GM12878 (cell line): ENCODE data around the gene PRKCE. TPM values are rescaled to one million over a fixed set of nuclear protein-coding genes. Genes with fewer than 3 reads are reported as not detected.

Experiments
- ATAC-seq: fragments of 200-7000 bp; cut with Tn5 transposase; 3 replicates; pipeline ENCODE4 v1.9.1; 2020; ENCODE audit warnings: mild to moderate bottlenecking, moderate library complexity
- BruUV-seq: library from RNA; stranded (reverse); fragments of 400-500 nt; replicated peaks from 2 replicates; lab custom pipeline; 2021; lab: Mats Ljungman, UMichigan
- CTCF ChIA-PET: fragments of 300-600 bp; sonication (Branson Sonifier 250); formaldehyde crosslinking; extraction: SDS; loops from one replicate; lab custom pipeline; 2021; ENCODE audit warnings: inconsistent platforms; lab: Yijun Ruan, JAX
- POLR2A ChIA-PET: fragments of 350-600 bp; formaldehyde crosslinking; extraction: SDS; loops from one replicate; lab custom pipeline; 2021; ENCODE audit warnings: inconsistent platforms; lab: Charles Lee
- RAD21 ChIA-PET: fragments of 300-600 bp; sonication (Branson Sonifier 250); formaldehyde crosslinking; loops from one replicate; lab custom pipeline; 2023; ENCODE audit warnings: antibody characterized with exemption; ENCODE audit not compliant: unreplicated experiment; lab: Charles Lee
- SMC1A ChIA-PET: fragments of 300-600 bp; sonication (Branson Sonifier 250); formaldehyde crosslinking; loops from one replicate; lab custom pipeline; 2023; ENCODE audit not compliant: unreplicated experiment, uncharacterized antibody; lab: Charles Lee
- DNase-seq: peaks from one replicate; pipeline ENCODE4 v3.0.0-alpha.2; 2011; ENCODE audit warnings: low read depth, low spot score
- FAIRE-seq: peaks from 3 replicates; lab custom pipeline; 2011; peaks lifted over from hg19 to GRCh38; lab: Jason Lieb, UNC
- H2AFZ ChIP-seq: 2 replicates; pipeline ENCODE4 v1.6.0; 2011; ENCODE audit warnings: low read depth, low read length, control low read depth; ENCODE audit not compliant: control insufficient read depth
- H3K27ac ChIP-seq: 2 replicates; pipeline ENCODE4 v1.5.1; 2011; ENCODE audit warnings: control low read depth; ENCODE audit not compliant: control insufficient read depth, insufficient read depth
- H3K27me3 ChIP-seq, 2 experiments: replicated peaks in 1 of 2; 2 replicates each; pipeline versions ENCODE4 v1.6.0 to v1.6.1; 2011; ENCODE audit warnings: low read length in 1 of 2; ENCODE audit not compliant: control insufficient read depth in 2 of 2, insufficient read depth in 2 of 2
- H3K36me3 ChIP-seq, 2 experiments: 2 replicates each; pipeline ENCODE4 v1.5.1; 2011; ENCODE audit warnings: low read length in 1 of 2; ENCODE audit not compliant: control insufficient read depth in 2 of 2, insufficient read depth in 2 of 2
- H3K4me1 ChIP-seq: 2 replicates; pipeline ENCODE4 v1.6.1; 2011; ENCODE audit warnings: mild to moderate bottlenecking, low read length, moderate library complexity, mixed read lengths; ENCODE audit not compliant: control insufficient read depth, insufficient read depth
- H3K4me2 ChIP-seq: 2 replicates; pipeline ENCODE4 v1.6.0; 2011; ENCODE audit warnings: control low read depth; ENCODE audit not compliant: control insufficient read depth, insufficient read depth
- H3K4me3 ChIP-seq: fragments of 200-600 bp; sonication (generic); 2 replicates; pipeline ENCODE4 v1.5.1; 2016
- H3K79me2 ChIP-seq: 2 replicates; pipeline ENCODE4 v1.6.0; 2011; ENCODE audit warnings: low read length; ENCODE audit not compliant: control insufficient read depth, insufficient read depth
- H3K9ac ChIP-seq: 2 replicates; pipeline ENCODE4 v1.8.0; 2011; ENCODE audit warnings: low read length, control low read depth, mixed read lengths; ENCODE audit not compliant: control insufficient read depth, insufficient read depth
- H3K9me3 ChIP-seq: replicated peaks from 3 replicates; pipeline ENCODE4 v1.5.1; 2011; ENCODE audit warnings: mild to moderate bottlenecking, low read length; ENCODE audit not compliant: control insufficient read depth, insufficient read depth
- H4K20me1 ChIP-seq: 2 replicates; pipeline ENCODE4 v1.6.0; 2011; ENCODE audit not compliant: control insufficient read depth, insufficient read depth
- CBX5 ChIP-seq: sonication (generic); IDR thresholded peaks from 2 replicates; pipeline ENCODE4 v1.6.1; 2016; ENCODE audit warnings: low read depth, moderate library complexity, mild to moderate bottlenecking, inconsistent platforms
- DPF2 ChIP-seq: fragments of 450-650 bp; IDR thresholded peaks from 2 replicates; pipeline ENCODE4 v1.6.1; 2017; ENCODE audit warnings: mild to moderate bottlenecking
- FOS ChIP-seq: IDR thresholded peaks from 3 replicates; pipeline ENCODE4 v1.6.1; 2011; ENCODE audit warnings: borderline replicate concordance; ENCODE audit not compliant: insufficient read length; ENCODE audit errors: extremely low read depth
- FOXK2 ChIP-seq: fragments of 450-650 bp; IDR thresholded peaks from 2 replicates; pipeline ENCODE4 v1.6.1; 2017; ENCODE audit warnings: mild to moderate bottlenecking, moderate library complexity
- JUNB ChIP-seq: IDR thresholded peaks from 2 replicates; pipeline ENCODE4 v1.6.1; 2016; ENCODE audit warnings: antibody characterized with exemption, mild to moderate bottlenecking
- MEF2A ChIP-seq: IDR thresholded peaks from 2 replicates; pipeline ENCODE4 v1.6.1; 2011; ENCODE audit warnings: low read depth, mild to moderate bottlenecking, low read length, moderate library complexity; ENCODE audit not compliant: insufficient read depth
- MEF2B ChIP-seq: fragments of 450-650 bp; IDR thresholded peaks from 2 replicates; pipeline ENCODE4 v1.6.1; 2018; ENCODE audit warnings: mild to moderate bottlenecking, moderate library complexity; ENCODE audit not compliant: partially characterized antibody, poor library complexity, severe bottlenecking
- MTA2 ChIP-seq: fragments of 450-650 bp; IDR thresholded peaks from 2 replicates; pipeline ENCODE4 v1.6.1; 2016; ENCODE audit warnings: low read depth, mild to moderate bottlenecking, moderate library complexity
- NFYA ChIP-seq: IDR thresholded peaks from 2 replicates; pipeline ENCODE4 v1.6.1; 2011; ENCODE audit warnings: low read depth, mild to moderate bottlenecking, low read length, improper control_type of control experiment, borderline replicate concordance
- NR2C2 ChIP-seq: IDR thresholded peaks from 2 replicates; pipeline ENCODE4 v1.6.1; 2011; ENCODE audit warnings: borderline replicate concordance, low read depth; ENCODE audit not compliant: control insufficient read depth, insufficient read length
- NRF1 ChIP-seq: conservative IDR thresholded peaks from 2 replicates; pipeline ENCODE4 v1.6.1; 2011; ENCODE audit warnings: mild to moderate bottlenecking, low read depth, low read length, improper control_type of control experiment
- POLR2A ChIP-seq: IDR thresholded peaks from 2 replicates; pipeline ENCODE4 v1.6.1; 2011; ENCODE audit warnings: low read depth, mild to moderate bottlenecking, low read length
- RAD51 ChIP-seq: fragments of 450-650 bp; IDR thresholded peaks from 2 replicates; pipeline ENCODE4 v1.6.1; 2016; ENCODE audit warnings: moderate library complexity, mild to moderate bottlenecking, inconsistent platforms
- RELA ChIP-seq: fragments of 450-650 bp; IDR thresholded peaks from 2 replicates; pipeline ENCODE4 v1.8.0; 2014; ENCODE audit warnings: borderline replicate concordance; ENCODE audit not compliant: partially characterized antibody
- RUNX3 ChIP-seq: IDR thresholded peaks from 2 replicates; pipeline ENCODE4 v1.6.1; 2012; ENCODE audit warnings: low read length, inconsistent platforms
- SP1 ChIP-seq: IDR thresholded peaks from one replicate; pipeline ENCODE4 v1.6.1; 2011; ENCODE audit warnings: low read depth, low read length
- TCF7 ChIP-seq: IDR thresholded peaks from 2 replicates; pipeline ENCODE4 v1.6.1; 2014; ENCODE audit warnings: antibody characterized with exemption, borderline replicate concordance
- WGBS: methylation state at CpG from one replicate; pipeline ENCODE4 v1.1.6; 2016; ENCODE audit warnings: low lambda C conversion rate; ENCODE audit not compliant: insufficient replicate concordance, insufficient coverage; ENCODE audit errors: missing lambda C conversion rate; 5-methylcytosine and 5-hydroxymethylcytosine counted together
- in situ Hi-C: fragments of 300-500 bp; cut with MboI; formaldehyde crosslinking; loops from 9 replicates; pipeline ENCODE4 v1.14.3; 2018; ENCODE audit warnings: mixed read lengths
- intact Hi-C: fragments of 100-400 bp; cut with micrococcal nuclease; formaldehyde crosslinking; loops from one replicate; pipeline ENCODE4 v1.14.2; 2022; ENCODE audit not compliant: unreplicated experiment
- polyA plus RNA-seq, 11 experiments: library from polyadenylated mRNA; depleted of rRNA in 4 of 11; unstranded in 6 of 11; stranded (reverse) in 5 of 11; fragments of >200 nt; fragmentation: Nextera tagmentation in 4 of 11; fragmentation: Illumina TruSeq in 1 of 11; extraction: Ambion mirVana in 4 of 11; extraction: Trizol in 1 of 11; gene quantifications; 1 replicate in 1 of 11; 2 replicates in 10 of 11; pipeline versions ENCODE4 v1.2.1 to v1.2.3, GENCODE V29; 2011 to 2016; ENCODE audit warnings: inconsistent platforms in 2 of 11, missing spikeins in 2 of 11, low read depth in 1 of 11
- total RNA-seq, 4 experiments: library from RNA; depleted of rRNA in 3 of 4; stranded (reverse); fragments of >200 nt in 3 of 4; fragmentation: Illumina TruSeq in 1 of 4; extraction: Trizol in 1 of 4; gene quantifications; 2 replicates each; pipeline versions ENCODE4 v1.2.1 to v1.2.3, GENCODE V29; 2013 to 2021
- TF ChIP-seq, protein P1 (sequence below): fragments of 450-650 bp; IDR thresholded peaks from 2 replicates; pipeline ENCODE4 v1.6.1; 2017; ENCODE audit warnings: mild to moderate bottlenecking, moderate library complexity
- TF ChIP-seq, protein P2 (sequence below): IDR thresholded peaks from 2 replicates; pipeline ENCODE4 v1.6.1; 2012; ENCODE audit warnings: low read depth, low read length, improper control_type of control experiment
- TF ChIP-seq, protein P3 (sequence below): IDR thresholded peaks from 2 replicates; pipeline ENCODE4 v1.6.1; 2011; ENCODE audit warnings: low read depth, low read length, improper control_type of control experiment, borderline replicate concordance

The PRKCE gene
- total and polyA plus RNA-seq, 10 of the 15 experiments (the other 5 are each of a cell fraction or from before 2014, with no cell fraction given) = 2.6 to 28.2 (median 11.3) TPM

DNA sequence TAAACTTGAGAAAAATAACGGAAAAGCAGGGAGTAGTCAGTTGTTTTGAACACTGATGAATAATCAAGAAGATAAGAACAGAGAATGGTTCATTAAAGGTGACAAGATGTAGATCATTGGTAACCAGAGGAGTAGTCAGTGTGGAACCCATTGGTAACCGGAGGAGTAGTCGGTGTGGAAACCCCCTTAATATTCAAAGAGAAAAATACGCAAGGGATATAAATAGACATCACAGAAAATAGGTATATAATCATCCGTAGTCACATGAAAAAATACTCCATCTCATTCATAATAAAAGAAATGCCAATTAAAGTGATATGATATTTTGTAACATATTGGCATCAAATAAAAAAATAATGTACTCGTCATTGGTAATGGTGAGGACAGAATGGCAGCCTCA is 575.1 kb downstream of the PRKCE start:
- in situ Hi-C loops = no loop called here
- H3K27ac ChIP-seq = no peak overlapping the region
- no peaks in the 10 kb centered on the region; the same call in 2 of the 3 replicates for H3K9me3 ChIP-seq
- no peak overlapping the region for H2AFZ ChIP-seq
- H3K36me3 ChIP-seq = no peaks in the 10 kb centered on the region
- H3K27me3 ChIP-seq = no peaks in the 10 kb centered on the region
- intact Hi-C loops = loop anchor here (5.0 kb wide), 3 partner anchors 39 to 164 kb away; no protein-coding TSS in a partner anchor
- ChIA-PET CTCF (interaction anchor here (1.6 to 5.7 kb wide), 3 partner anchors 136 to 164 kb away, joined by 6 to 45 read pairs (median 43); no protein-coding TSS in a partner anchor), SMC1A (interaction anchor here (0.7 to 6.2 kb wide), 10 partner anchors 8 to 164 kb away, joined by 3 to 82 read pairs (median 8); no protein-coding TSS in a partner anchor), POLR2A (interaction anchor here (0.8 to 3.8 kb wide), 5 partner anchors 9 to 150 kb away, joined by 3 to 28 read pairs (median 4); partner anchors contain the start of gene EPAS1), RAD21 (interaction anchor here (0.9 to 6.3 kb wide), 7 partner anchors 40 to 163 kb away, joined by 3 to 79 read pairs (median 35); no protein-coding TSS in a partner anchor)
- WGBS = 26% methylated on average over 6 of the region's 6 CpGs
- no peaks in the 10 kb centered on the region for H3K79me2 ChIP-seq
- no TSS peak for BruUV-seq
- peaks cover 14% of the 10 kb centered on the region for H3K4me1 ChIP-seq
- H3K4me3 ChIP-seq = no peak overlapping the region
- ATAC-seq = peak; percentile 35
- no peak overlapping the region for H3K4me2 ChIP-seq
- H3K9ac ChIP-seq = no peak overlapping the region
- no peak for DNase-seq
- no peaks in the 10 kb centered on the region for H4K20me1 ChIP-seq
- no peak for FAIRE-seq
- TF ChIP-seq MTA2 = peak; percentile 77
- TF ChIP-seq, protein P1, sequence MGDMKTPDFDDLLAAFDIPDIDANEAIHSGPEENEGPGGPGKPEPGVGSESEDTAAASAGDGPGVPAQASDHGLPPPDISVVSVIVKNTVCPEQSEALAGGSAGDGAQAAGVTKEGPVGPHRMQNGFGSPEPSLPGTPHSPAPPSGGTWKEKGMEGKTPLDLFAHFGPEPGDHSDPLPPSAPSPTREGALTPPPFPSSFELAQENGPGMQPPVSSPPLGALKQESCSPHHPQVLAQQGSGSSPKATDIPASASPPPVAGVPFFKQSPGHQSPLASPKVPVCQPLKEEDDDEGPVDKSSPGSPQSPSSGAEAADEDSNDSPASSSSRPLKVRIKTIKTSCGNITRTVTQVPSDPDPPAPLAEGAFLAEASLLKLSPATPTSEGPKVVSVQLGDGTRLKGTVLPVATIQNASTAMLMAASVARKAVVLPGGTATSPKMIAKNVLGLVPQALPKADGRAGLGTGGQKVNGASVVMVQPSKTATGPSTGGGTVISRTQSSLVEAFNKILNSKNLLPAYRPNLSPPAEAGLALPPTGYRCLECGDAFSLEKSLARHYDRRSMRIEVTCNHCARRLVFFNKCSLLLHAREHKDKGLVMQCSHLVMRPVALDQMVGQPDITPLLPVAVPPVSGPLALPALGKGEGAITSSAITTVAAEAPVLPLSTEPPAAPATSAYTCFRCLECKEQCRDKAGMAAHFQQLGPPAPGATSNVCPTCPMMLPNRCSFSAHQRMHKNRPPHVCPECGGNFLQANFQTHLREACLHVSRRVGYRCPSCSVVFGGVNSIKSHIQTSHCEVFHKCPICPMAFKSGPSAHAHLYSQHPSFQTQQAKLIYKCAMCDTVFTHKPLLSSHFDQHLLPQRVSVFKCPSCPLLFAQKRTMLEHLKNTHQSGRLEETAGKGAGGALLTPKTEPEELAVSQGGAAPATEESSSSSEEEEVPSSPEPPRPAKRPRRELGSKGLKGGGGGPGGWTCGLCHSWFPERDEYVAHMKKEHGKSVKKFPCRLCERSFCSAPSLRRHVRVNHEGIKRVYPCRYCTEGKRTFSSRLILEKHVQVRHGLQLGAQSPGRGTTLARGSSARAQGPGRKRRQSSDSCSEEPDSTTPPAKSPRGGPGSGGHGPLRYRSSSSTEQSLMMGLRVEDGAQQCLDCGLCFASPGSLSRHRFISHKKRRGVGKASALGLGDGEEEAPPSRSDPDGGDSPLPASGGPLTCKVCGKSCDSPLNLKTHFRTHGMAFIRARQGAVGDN = peak; percentile 19; the same call in 1 of the 2 replicates
- 0 out of 2 replicates have a peak, but pooled peaks have one; percentile 40 for TF ChIP-seq JUNB
- no peak for TF ChIP-seq CBX5
- no peak for TF ChIP-seq POLR2A
- TF ChIP-seq MEF2B = peak; percentile 50
- TF ChIP-seq, protein P2, sequence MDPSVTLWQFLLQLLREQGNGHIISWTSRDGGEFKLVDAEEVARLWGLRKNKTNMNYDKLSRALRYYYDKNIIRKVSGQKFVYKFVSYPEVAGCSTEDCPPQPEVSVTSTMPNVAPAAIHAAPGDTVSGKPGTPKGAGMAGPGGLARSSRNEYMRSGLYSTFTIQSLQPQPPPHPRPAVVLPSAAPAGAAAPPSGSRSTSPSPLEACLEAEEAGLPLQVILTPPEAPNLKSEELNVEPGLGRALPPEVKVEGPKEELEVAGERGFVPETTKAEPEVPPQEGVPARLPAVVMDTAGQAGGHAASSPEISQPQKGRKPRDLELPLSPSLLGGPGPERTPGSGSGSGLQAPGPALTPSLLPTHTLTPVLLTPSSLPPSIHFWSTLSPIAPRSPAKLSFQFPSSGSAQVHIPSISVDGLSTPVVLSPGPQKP = no peak
- no peak for TF ChIP-seq NRF1
- TF ChIP-seq FOXK2 = no peak
- no peak for TF ChIP-seq SP1
- TF ChIP-seq RAD51 = no peak; the same call in 1 of the 2 replicates
- peak; percentile 20 for TF ChIP-seq RELA
- TF ChIP-seq DPF2 = 0 out of 2 replicates have a peak, but pooled peaks have one; percentile 26
- TF ChIP-seq FOS = no peak
- peak; percentile 24; the same call in 1 of the 2 replicates for TF ChIP-seq RUNX3
- TF ChIP-seq TCF7 = 0 out of 2 replicates have a peak, but pooled peaks have one; percentile 29
- TF ChIP-seq, protein P3, sequence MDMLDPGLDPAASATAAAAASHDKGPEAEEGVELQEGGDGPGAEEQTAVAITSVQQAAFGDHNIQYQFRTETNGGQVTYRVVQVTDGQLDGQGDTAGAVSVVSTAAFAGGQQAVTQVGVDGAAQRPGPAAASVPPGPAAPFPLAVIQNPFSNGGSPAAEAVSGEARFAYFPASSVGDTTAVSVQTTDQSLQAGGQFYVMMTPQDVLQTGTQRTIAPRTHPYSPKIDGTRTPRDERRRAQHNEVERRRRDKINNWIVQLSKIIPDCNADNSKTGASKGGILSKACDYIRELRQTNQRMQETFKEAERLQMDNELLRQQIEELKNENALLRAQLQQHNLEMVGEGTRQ = no peak
- no peak for TF ChIP-seq NFYA
- no peak for TF ChIP-seq NR2C2
- 0 out of 2 replicates have a peak, but pooled peaks have one; percentile 40 for TF ChIP-seq MEF2A
